Naive thymus-derived CD8-positive, alpha-beta T cell (primary cell): ENCODE results near the gene PPP1R12A. TPM values are rescaled to one million over a fixed set of nuclear protein-coding genes. Genes with fewer than 3 reads are reported as not detected.

Source experiments
- ATAC-seq, 2 donors: fragments of 150-1000 bp; cut with Tn5 transposase in 1 of 2; sonication (Bioruptor Pico), chemical (Tn5 transposase) in 1 of 2; 1 replicate in 1 of 2; 2 replicates in 1 of 2; pipeline ENCODE4 v1.10.0; 2021; ENCODE audit warnings: mild to moderate bottlenecking in 2 of 2, moderate library complexity in 2 of 2
- POLR2A ChIA-PET: fragments of 350-600 bp; sonication (Branson Sonifier 250); formaldehyde crosslinking; loops from one replicate; lab custom pipeline; 2021; ENCODE audit warnings: antibody characterized with exemption; lab: Charles Lee
- DNase-seq, 10 donors: peaks; one replicate each; pipeline versions ENCODE4 v3.0.0 to v3.0.0-alpha.2; 2020 to 2022
- H3K27ac Mint-ChIP-seq, 10 donors: one replicate each; pipeline ENCODE4 v1.8.0; 2020 to 2022; ENCODE audit warnings: mild to moderate bottlenecking in 10 of 10, mixed read lengths in 10 of 10, moderate library complexity in 4 of 10, inconsistent platforms in 1 of 10
- H3K27me3 Mint-ChIP-seq, 5 donors: one replicate each; pipeline ENCODE4 v1.8.0; 2021 to 2022; ENCODE audit warnings: mixed read lengths in 5 of 5
- H3K36me3 Mint-ChIP-seq, 3 donors: one replicate each; pipeline ENCODE4 v1.8.0; 2020 to 2022; ENCODE audit warnings: mixed read lengths in 3 of 3, mild to moderate bottlenecking in 2 of 3, inconsistent platforms in 1 of 3
- H3K4me1 Mint-ChIP-seq, 4 donors: one replicate each; pipeline ENCODE4 v1.8.0; 2021 to 2022; ENCODE audit warnings: mixed read lengths in 4 of 4
- H3K4me3 Mint-ChIP-seq, 10 donors: one replicate each; pipeline ENCODE4 v1.8.0; 2020 to 2022; ENCODE audit warnings: mild to moderate bottlenecking in 10 of 10, mixed read lengths in 10 of 10, moderate library complexity in 6 of 10, inconsistent platforms in 1 of 10
- H3K9me3 Mint-ChIP-seq, 9 donors: one replicate each; pipeline ENCODE4 v1.8.0; 2020 to 2022; ENCODE audit warnings: mixed read lengths in 9 of 9, mild to moderate bottlenecking in 3 of 9, inconsistent platforms in 1 of 9, moderate library complexity in 1 of 9
- polyA plus RNA-seq, 3 donors: library from polyadenylated mRNA; unstranded; fragments of 300-500 nt; fragmentation: Illumina TruSeq; gene quantifications; one replicate each; pipeline ENCODE4 v1.2.3, GENCODE V29; 2021
- total RNA-seq, 8 experiments: library from RNA in 2 of 8; stranded (reverse) in 2 of 8; gene quantifications; one replicate each; pipeline ENCODE4 v1.2.3 and lab custom pipeline; 2021 to 2026

The PPP1R12A gene
- total and polyA plus RNA-seq, 5 experiments from 2014 or later, result 75.4 to 133 (median 84.9) TPM

- H3K36me3 Mint-ChIP-seq, result peaks cover 0 to 2% (median 0%) of the 10 kb centered on the region in 3 donors
- H3K4me3 Mint-ChIP-seq, result no peak overlapping the region
- no peak overlapping the region for H3K27ac Mint-ChIP-seq
- no peaks in the 10 kb centered on the region for H3K9me3 Mint-ChIP-seq
- no peak for ATAC-seq
- POLR2A ChIA-PET, result no interaction called here
- no peak for DNase-seq
- H3K4me1 Mint-ChIP-seq, result no peaks in the 10 kb centered on the region
- peaks cover 14 to 31% (median 16%) of the 10 kb centered on the region in 5 donors for H3K27me3 Mint-ChIP-seq
Observed at GRCh38 chr12:79725987-79726386, 208.9 kb downstream of the PPP1R12A start.

Other genes starting within 250 kb of the PPP1R12A start
- 1 to 10 TPM; 5.8 to 8.1 TPM for gene PAWR, start 244.1 kb downstream of the PPP1R12A start, total RNA-seq
- 1 to 10 TPM in 2 of 3 donors, under 1 TPM in 1; 0.38 to 2.2 (median 1.4) TPM for gene PAWR, start 244.1 kb downstream of the PPP1R12A start, polyA plus RNA-seq
- gene OTOGL, start 164.4 kb upstream of the PPP1R12A start, total RNA-seq, result not detected
- not detected for gene OTOGL, start 164.4 kb upstream of the PPP1R12A start, polyA plus RNA-seq